NCI-H2227 (cell line): ENCODE results near the gene LMBRD2.

ENCODE experiments used
- DNase-seq: peaks from one replicate; lab custom pipeline; 2025; ENCODE audit not compliant: unreplicated experiment; lab: John Stamatoyannopoulos, UW

Gene LMBRD2

GRCh38 chr5:36054647-36055046 is 97.0 kb downstream of the LMBRD2 start:
- DNase-seq = no peak

GRCh38 chr5:36052538-36052937 is 99.1 kb downstream of the LMBRD2 start:
- no peak for DNase-seq

- no peak for DNase-seq
These were observed 101.7 kb downstream of the LMBRD2 start for GRCh38 chr5:36049949-36050348.
